GM19455 (cell line): ENCODE data around the gene AKIRIN1.
"Not testable (repeated sequence)": the region's sequence is repeated elsewhere in the genome, so short reads cannot be mapped to it uniquely, and the experiment has no call there.

Experiments
- ATAC-seq: cut with Tn5 transposase; IDR thresholded peaks from one replicate; pipeline ENCODE4 v1.9.1; 2021; ENCODE audit not compliant: unreplicated experiment

AKIRIN1 gene

GRCh38 chr1:38990738-38991637 lies at the start of gene AKIRIN1:
TSS of gene AKIRIN1 (plus strand) at chr1:38991276. CDS start at chr1:38991381, 105 bp downstream.
- peak; percentile 95 for ATAC-seq

GRCh38 chr1:38941527-38942019 lies 49.5 kb upstream of the AKIRIN1 start, which contains the start of gene RHBDL2:
TSS of gene RHBDL2 (minus strand) at chr1:38941830. CDS start at chr1:38919212, 22,618 bp downstream.
- no peak for ATAC-seq

- no peak for ATAC-seq
These were observed 48.2 kb upstream of the AKIRIN1 start for GRCh38 chr1:38942664-38943428.

GRCh38 chr1:38944547-38944946 lies 46.5 kb upstream of the AKIRIN1 start:
- ATAC-seq, result no peak

DNA sequence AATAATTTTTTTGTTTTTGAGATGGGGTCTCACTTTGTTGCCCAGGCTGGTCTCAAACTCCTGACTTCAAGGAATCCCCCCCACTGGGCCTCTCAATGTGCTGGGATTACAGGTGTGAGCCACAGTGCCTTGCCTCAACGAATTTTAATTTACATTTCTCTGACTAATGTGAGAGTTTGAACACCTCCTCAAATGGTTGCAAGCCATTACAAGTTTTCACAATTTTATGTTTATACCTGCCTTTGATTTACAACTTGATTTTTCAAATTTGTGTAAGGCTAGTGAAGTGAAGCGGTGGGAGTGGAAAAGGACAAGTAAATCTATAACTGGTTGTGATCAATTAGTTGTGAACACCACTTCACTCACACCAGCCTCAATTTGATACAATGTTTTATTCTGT lies 40.5 kb upstream of the AKIRIN1 start:
- no peak for ATAC-seq

DNA sequence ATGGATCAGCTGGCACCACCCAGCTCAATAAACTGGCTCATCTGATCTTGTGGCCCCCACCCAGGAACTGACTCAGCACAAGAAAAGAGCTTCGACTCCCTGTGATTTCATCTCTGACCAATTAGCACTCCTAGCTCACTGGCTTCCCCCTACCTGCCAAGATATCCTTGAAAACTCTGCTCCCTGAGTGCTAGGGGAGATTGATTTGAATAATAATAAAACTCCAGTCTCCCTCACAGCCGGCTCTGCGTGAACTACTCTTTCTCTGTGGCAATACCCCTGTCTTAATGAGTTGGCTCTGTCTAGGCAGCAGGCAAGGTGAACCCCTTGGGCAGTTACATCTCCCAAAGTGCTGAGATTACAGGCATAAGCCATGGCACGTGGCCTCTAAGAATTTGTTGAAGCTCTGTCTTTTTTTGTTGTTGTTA lies 37.6 kb upstream of the AKIRIN1 start:
- ATAC-seq, result no peak

DNA sequence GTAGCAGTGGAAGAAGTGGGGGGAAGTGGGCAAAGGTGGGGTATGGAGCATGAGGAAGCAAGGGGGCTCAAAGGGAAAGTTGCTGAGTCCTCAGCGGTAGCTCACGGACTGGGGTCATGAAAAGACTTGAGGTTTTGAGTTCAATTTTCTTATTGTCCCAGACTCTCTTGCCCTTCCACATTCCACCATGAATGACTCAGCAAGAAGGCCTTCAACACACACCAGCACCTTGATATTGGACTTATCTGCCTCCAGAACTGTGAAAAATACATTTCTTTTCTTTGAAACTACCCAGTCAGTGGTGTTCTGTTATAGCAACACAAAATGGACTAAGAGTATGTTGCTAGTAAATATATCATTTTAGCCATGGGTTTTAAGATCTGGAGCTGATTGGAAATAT lies 32.1 kb upstream of the AKIRIN1 start:
- ATAC-seq, result no peak

- no peak for ATAC-seq
These were observed 29.0 kb upstream of the AKIRIN1 start for GRCh38 chr1:38962113-38962512.

- ATAC-seq, result no peak
These were observed 28.5 kb upstream of the AKIRIN1 start for GRCh38 chr1:38962560-38962959.

GRCh38 chr1:38964140-38964548 lies 26.9 kb upstream of the AKIRIN1 start:
- ATAC-seq, result no peak

GRCh38 chr1:38973145-38973544 lies 17.9 kb upstream of the AKIRIN1 start:
- ATAC-seq, result not testable (repeated sequence)

DNA sequence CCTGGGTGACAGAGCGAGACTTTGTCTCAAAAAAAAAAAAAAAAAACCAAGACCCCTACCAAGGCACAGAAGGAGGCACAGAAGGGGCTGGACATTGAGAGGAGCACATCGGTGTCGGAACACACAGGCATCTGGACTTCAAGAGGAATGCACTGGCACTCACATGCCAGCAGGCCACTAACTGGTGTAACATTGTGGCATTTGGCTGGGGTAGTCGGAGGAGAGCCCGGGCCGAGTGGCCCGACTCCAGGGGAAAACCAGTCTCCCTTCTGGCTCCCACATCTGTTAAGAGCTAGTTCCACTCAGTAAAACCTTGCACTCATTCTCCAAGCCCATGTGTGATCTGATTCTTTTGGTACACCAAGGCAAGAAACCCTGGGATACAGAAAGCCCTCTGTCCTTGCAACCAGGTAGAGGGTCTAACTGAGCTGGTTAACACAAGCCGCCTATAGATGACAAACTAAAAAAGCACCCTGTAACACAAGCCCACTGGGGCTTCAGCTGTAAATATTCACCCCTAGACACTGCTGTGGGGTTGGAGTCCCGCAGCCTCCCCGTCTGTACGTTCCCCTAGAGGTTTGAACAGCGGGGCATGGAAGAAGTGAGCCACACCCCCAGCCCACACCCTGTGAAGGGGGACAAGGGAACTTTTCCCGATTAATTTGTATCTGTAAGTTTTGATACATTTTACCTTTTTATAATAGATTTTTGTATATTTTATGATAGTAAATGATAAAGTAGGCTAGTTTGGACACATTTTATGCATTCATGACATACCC lies 17.2 kb upstream of the AKIRIN1 start:
- ATAC-seq, result no peak

GRCh38 chr1:38977399-38978244 lies 13.5 kb upstream of the AKIRIN1 start:
- not testable (repeated sequence) for ATAC-seq

GRCh38 chr1:38978245-38978542 lies 12.9 kb upstream of the AKIRIN1 start:
- ATAC-seq, result not testable (repeated sequence)

DNA sequence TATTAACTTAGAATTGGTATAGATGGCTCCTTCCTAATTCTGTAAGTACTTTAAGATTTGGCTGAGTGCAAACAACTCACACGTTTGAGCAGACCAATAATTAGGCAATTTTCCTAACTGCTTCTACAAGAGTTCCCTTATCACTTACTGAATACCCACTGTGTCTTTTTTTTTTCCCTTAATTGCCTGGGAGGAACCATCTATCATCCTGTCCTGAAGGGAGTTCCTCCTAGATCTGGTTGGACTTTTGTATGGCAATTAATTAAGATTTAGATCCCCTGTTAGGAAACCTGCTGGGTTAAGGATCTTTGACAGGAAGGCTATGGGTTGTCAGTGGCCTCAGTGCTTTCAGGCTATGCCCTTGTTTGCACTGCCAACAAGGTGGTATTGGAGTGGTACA lies 11.7 kb upstream of the AKIRIN1 start:
- not testable (repeated sequence) for ATAC-seq

DNA sequence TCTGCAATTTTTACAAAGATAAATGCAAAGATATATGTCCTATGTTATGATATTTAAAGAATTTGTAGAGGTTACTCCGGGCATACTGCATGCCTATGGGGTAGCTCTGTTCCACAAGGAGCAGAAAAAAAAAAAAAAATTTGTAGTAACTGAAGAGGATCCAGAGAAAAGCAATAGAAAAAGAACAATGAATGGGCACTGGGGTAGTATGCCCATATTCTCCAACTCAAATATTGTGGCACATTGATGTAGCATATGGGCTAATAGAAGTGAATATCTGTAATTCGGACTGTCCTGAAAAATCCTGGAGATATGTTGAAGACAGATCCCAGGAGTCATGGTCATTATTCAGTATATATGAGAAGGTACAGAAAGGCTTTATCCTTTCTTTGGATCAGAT lies 1.1 kb upstream of the AKIRIN1 start:
- ATAC-seq, result no peak

DNA sequence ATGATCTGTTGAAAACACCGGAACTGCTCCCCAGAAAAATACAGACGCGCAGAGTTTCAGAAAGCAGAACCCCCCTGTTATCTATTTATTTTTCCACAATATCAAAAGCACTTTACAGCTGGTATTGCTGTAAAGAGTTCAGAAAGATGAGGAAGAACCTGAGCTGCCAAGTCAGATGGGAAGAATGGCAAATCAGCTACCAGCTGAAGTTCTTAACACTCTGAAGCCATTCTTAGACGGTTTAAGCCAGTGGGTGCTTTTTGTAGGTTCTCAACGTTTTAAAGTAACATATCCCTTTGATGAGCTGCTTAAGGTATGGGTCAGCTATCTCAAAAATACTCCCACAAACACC lies 714 bp upstream of the AKIRIN1 start:
- no peak for ATAC-seq

DNA sequence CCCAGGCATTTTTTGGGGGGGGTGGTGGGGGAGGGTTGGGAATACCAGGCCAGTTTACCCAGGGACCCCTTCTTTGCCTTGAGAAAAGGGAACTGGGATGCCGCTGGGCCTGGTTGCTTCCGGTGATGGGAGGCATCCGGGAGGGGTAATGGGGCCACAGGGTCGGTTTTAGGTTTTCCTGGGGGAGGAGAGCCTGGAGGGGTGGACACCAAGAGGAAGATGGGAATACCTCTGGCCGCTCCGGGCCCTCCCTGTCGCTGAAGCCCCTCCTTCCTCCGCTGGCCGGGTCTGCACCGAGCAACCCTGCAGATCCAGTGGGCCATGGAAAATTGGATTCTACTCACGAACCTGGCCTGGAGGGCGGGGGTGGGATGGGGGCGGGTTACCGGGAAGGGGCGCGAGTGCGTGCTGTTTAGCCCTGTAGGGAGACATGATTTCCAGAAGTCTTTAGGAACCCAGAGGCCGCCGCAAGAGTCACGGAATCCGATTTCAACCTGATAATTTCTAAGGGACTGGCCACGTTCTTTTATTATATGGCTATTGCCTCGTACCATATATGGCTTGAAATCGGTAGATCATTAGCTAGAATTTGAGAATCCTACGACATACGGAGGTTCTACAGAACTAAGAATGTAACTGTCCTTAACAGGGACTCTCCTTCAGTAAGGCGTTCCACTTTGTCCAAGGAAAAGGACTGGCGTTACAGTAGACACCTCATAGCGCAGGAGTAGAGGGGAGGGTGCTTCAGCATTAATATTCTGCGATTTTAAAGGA lies 749 bp downstream of the AKIRIN1 start:
- ATAC-seq, result no peak

- ATAC-seq, result no peak
These were observed 1.5 kb downstream of the AKIRIN1 start for GRCh38 chr1:38992412-38993111.
